ENCODE data around the gene STRBP. TPM values are rescaled to one million over a fixed set of nuclear protein-coding genes. Genes with fewer than 3 reads are reported as not detected.

Gene STRBP
- total RNA-seq, 1 donor from 2014 or later: 45.4 TPM

GRCh38 chr9:123119566-123119965 is 148.8 kb downstream of the STRBP start:
- Mint-ChIP-seq H3K27ac (ENCODE audit: unreplicated experiment) (no peak overlapping the region), H3K36me3 (ENCODE audit: low read depth, unreplicated experiment) (peaks cover 17% of the 10 kb centered on the region), H3K4me1 (ENCODE audit: unreplicated experiment) (no peaks in the 10 kb centered on the region), H3K27me3 (ENCODE audit: unreplicated experiment) (peaks cover 2% of the 10 kb centered on the region), H3K9me3 (ENCODE audit: unreplicated experiment) (no peaks in the 10 kb centered on the region), H3K4me3 (ENCODE audit: unreplicated experiment) (no peak overlapping the region)
- no peak for TF ChIP-seq CTCF (IDR thresholded peaks at IDR 0.05; ENCODE audit: unreplicated experiment)
- DNase-seq (ENCODE audit: low spot score): no peak

GRCh38 chr9:123116036-123116435 is 152.3 kb downstream of the STRBP start:
- H3K36me3 Mint-ChIP-seq (ENCODE audit: low read depth, unreplicated experiment): peaks cover 22% of the 10 kb centered on the region
- H3K4me1 Mint-ChIP-seq (ENCODE audit: unreplicated experiment): peaks cover 4% of the 10 kb centered on the region
- H3K4me3 Mint-ChIP-seq (ENCODE audit: unreplicated experiment): peak overlapping the region; percentile 22
- no peaks in the 10 kb centered on the region for H3K9me3 Mint-ChIP-seq (ENCODE audit: unreplicated experiment)
- no peak for TF ChIP-seq CTCF (IDR thresholded peaks at IDR 0.05; ENCODE audit: unreplicated experiment)
- no peak overlapping the region for H3K27ac Mint-ChIP-seq (ENCODE audit: unreplicated experiment)
- H3K27me3 Mint-ChIP-seq (ENCODE audit: unreplicated experiment): peaks cover 8% of the 10 kb centered on the region
- no peak for DNase-seq (ENCODE audit: low spot score)

GRCh38 chr9:123115146-123115913 is 153.1 kb downstream of the STRBP start:
- TF ChIP-seq CTCF (IDR thresholded peaks at IDR 0.05; ENCODE audit: unreplicated experiment): no peak
- H3K9me3 Mint-ChIP-seq (ENCODE audit: unreplicated experiment): no peaks in the 10 kb centered on the region
- DNase-seq (ENCODE audit: low spot score): no peak
- peaks cover 15% of the 10 kb centered on the region for H3K27me3 Mint-ChIP-seq (ENCODE audit: unreplicated experiment)
- H3K27ac Mint-ChIP-seq (ENCODE audit: unreplicated experiment): no peak overlapping the region
- no peak overlapping the region for H3K4me3 Mint-ChIP-seq (ENCODE audit: unreplicated experiment)
- H3K4me1 Mint-ChIP-seq (ENCODE audit: unreplicated experiment): peaks cover 4% of the 10 kb centered on the region
- peaks cover 27% of the 10 kb centered on the region for H3K36me3 Mint-ChIP-seq (ENCODE audit: low read depth, unreplicated experiment)

GRCh38 chr9:123113185-123113584 is 155.2 kb downstream of the STRBP start:
- H3K9me3 Mint-ChIP-seq (ENCODE audit: unreplicated experiment): no peaks in the 10 kb centered on the region
- DNase-seq (ENCODE audit: low spot score): no peak
- H3K27me3 Mint-ChIP-seq (ENCODE audit: unreplicated experiment): peaks cover 16% of the 10 kb centered on the region
- H3K36me3 Mint-ChIP-seq (ENCODE audit: low read depth, unreplicated experiment): peaks cover 31% of the 10 kb centered on the region
- TF ChIP-seq CTCF (IDR thresholded peaks at IDR 0.05; ENCODE audit: unreplicated experiment): no peak
- peaks cover 4% of the 10 kb centered on the region for H3K4me1 Mint-ChIP-seq (ENCODE audit: unreplicated experiment)
- H3K4me3 Mint-ChIP-seq (ENCODE audit: unreplicated experiment): no peak overlapping the region
- H3K27ac Mint-ChIP-seq (ENCODE audit: unreplicated experiment): peak overlapping the region; percentile 27
